ENCODE results near the gene NEDD4L. TPM values are rescaled to one million over a fixed set of nuclear protein-coding genes. Genes with fewer than 3 reads are reported as not detected.

The NEDD4L gene
- total and polyA plus RNA-seq, 8 donors = 88.0 to 159 (median 95.2) TPM

DNA sequence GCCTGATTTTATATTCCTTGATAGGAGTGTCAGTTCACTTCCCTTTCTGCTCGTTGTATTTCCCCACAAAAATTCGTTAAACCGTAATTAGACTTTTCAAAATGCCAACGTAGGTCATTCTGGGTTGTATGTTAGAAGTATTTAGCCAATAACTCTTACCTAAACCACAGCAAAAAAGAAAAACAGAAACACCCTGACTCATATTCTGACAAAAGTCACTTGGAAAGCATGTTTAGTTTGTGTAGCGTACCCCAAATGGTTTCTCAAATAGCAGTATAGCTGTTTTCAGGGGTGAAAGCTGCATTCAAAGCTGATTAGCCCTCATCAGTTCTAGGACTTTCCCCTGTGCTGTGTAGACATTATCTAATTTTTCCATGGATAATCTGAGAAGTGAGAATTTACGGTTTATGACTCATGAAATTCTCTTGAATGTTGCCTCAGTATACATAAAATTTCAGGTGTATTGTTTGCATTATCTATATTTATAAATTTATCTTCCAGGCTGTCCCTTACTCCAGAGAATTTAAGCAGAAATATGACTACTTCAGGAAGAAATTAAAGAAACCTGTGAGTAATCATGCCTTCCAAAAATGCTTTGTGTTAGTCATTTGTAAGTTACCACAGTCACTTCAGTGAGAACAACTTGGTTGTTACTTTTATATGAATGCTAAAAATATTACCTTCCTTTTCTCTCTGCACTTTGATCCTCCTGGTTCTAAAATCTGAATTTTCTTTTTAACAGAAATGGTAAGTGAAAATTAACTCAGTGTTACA lies 319.9 kb downstream of the NEDD4L start:
- Histone ChIP-seq H3K36me3 (peaks cover 0 to 43% of the 10 kb centered on the region in 2 donors), H3K9me3 (no peaks in the 10 kb centered on the region), H3K4me3 (no peak overlapping the region), H3K27me3 (no peaks in the 10 kb centered on the region), H3K4me1 (peaks cover 9 to 26% of the 10 kb centered on the region in 2 donors), H3K27ac (no peak overlapping the region)
- intact Hi-C loops (cut with DNase I) = no loop called here
- no peak for ATAC-seq
- TF ChIP-seq, protein P1, sequence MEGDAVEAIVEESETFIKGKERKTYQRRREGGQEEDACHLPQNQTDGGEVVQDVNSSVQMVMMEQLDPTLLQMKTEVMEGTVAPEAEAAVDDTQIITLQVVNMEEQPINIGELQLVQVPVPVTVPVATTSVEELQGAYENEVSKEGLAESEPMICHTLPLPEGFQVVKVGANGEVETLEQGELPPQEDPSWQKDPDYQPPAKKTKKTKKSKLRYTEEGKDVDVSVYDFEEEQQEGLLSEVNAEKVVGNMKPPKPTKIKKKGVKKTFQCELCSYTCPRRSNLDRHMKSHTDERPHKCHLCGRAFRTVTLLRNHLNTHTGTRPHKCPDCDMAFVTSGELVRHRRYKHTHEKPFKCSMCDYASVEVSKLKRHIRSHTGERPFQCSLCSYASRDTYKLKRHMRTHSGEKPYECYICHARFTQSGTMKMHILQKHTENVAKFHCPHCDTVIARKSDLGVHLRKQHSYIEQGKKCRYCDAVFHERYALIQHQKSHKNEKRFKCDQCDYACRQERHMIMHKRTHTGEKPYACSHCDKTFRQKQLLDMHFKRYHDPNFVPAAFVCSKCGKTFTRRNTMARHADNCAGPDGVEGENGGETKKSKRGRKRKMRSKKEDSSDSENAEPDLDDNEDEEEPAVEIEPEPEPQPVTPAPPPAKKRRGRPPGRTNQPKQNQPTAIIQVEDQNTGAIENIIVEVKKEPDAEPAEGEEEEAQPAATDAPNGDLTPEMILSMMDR (IDR thresholded peaks at IDR 0.05) = no peak
- DNase-seq = no peak

- H3K9me3 ChIP-seq = no peaks in the 10 kb centered on the region
- H3K4me1 ChIP-seq = peaks cover 9 to 26% of the 10 kb centered on the region in 2 donors
- DNase-seq = no peak
Observed at GRCh38 chr18:58364876-58365528, 321.0 kb downstream of the NEDD4L start.

DNA sequence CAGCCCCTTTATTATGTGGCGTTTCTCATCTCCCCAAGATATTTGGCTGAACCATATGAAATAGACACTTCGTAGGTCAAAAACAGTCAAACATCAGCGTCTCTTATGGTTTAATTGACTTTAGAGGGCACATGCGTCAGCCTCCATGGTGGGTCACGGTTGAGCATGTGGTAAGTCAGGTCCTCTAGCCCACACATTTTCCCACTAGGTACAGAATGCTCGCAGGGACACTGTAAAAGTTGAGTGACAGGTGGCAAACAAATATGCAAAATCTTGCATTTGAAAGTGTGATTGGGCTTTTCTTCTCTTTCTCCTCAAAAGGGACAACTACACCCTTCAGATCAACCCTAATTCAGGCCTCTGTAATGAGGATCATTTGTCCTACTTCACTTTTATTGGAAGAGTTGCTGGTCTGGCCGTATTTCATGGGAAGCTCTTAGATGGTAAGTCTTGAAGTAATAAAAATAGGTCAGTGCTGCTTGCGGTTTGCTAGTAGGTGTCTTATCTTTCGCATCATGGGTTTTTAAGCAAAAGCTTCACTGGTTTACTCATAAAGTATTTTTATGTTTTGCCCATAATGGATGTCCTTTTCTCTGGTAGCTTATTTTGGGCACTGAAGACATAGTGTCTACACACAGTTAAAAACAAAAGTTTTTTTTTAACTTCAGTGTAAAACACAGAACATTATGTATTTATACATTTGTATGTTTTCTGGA lies 323.6 kb downstream of the NEDD4L start:
- no peak overlapping the region for H3K27ac ChIP-seq
- no peak overlapping the region for H3K4me3 ChIP-seq
- ATAC-seq = no peak
- no peaks in the 10 kb centered on the region for H3K27me3 ChIP-seq
- intact Hi-C loops (cut with DNase I) = no loop called here
- peaks cover 0 to 76% of the 10 kb centered on the region in 2 donors for H3K36me3 ChIP-seq
- DNase-seq = no peak
- no peaks in the 10 kb centered on the region for H3K9me3 ChIP-seq
- H3K4me1 ChIP-seq = peaks cover 1 to 8% of the 10 kb centered on the region in 2 donors
- TF ChIP-seq, protein P1 (IDR thresholded peaks at IDR 0.05) = no peak

More at GRCh38 chr18:58364876-58365528, 321.0 kb downstream of the NEDD4L start:
- ATAC-seq = no peak
- H3K27ac ChIP-seq = no peak overlapping the region
- intact Hi-C loops (cut with DNase I) = no loop called here
- H3K4me3 ChIP-seq = no peak overlapping the region
- peaks cover 0 to 53% of the 10 kb centered on the region in 2 donors for H3K36me3 ChIP-seq
- TF ChIP-seq, protein P1 (IDR thresholded peaks at IDR 0.05) = no peak
- H3K27me3 ChIP-seq = no peaks in the 10 kb centered on the region

GRCh38 chr18:58369616-58370015 lies 325.6 kb downstream of the NEDD4L start:
- ATAC-seq (no peak), DNase-seq (no peak)
- intact Hi-C loops (cut with DNase I) = no loop called here
- Histone ChIP-seq H3K27ac (no peak overlapping the region), H3K9me3 (no peaks in the 10 kb centered on the region), H3K27me3 (no peaks in the 10 kb centered on the region), H3K4me3 (no peak overlapping the region), H3K36me3 (peaks cover 0 to 91% of the 10 kb centered on the region in 2 donors), H3K4me1 (no peaks in the 10 kb centered on the region)
- TF ChIP-seq, protein P1 (IDR thresholded peaks at IDR 0.05) = no peak

Measured in left lung (tissue), 10 donors.